ENCODE measurements around the gene UTP4.

Gene UTP4

GRCh38 chr16:69179328-69180010, 47.0 kb downstream of the UTP4 start:
- no peak for DNase-seq (ENCODE audit: extremely low spot score)
- no peak for TF ChIP-seq CTCF (IDR thresholded peaks at IDR 0.05; ENCODE audit: control extremely low read depth, extremely low read depth, low read depth, missing control alignments)
- ChIA-PET POLR2A (no interaction called here), CTCF (interaction anchor here (0.9 kb wide), 1 partner anchor 29 kb away, joined by 3 read pairs; no protein-coding TSS in a partner anchor)

- POLR2A ChIA-PET: no interaction called here
- CTCF ChIA-PET: interaction anchor here (0.9 kb wide), 1 partner anchor 29 kb away, joined by 3 read pairs; no protein-coding TSS in a partner anchor
- TF ChIP-seq CTCF (IDR thresholded peaks at IDR 0.05; ENCODE audit: control extremely low read depth, extremely low read depth, low read depth, missing control alignments): no peak
- no peak for DNase-seq (ENCODE audit: extremely low spot score)
These were observed 47.5 kb downstream of the UTP4 start for GRCh38 chr16:69180011-69180338.

- DNase-seq (ENCODE audit: extremely low spot score): no peak
- CTCF ChIA-PET: interaction anchor here (1.4 to 1.5 kb wide), 2 partner anchors 18 to 724 kb away, joined by 3 read pairs; no protein-coding TSS in a partner anchor
- no peak for TF ChIP-seq CTCF (IDR thresholded peaks at IDR 0.05; ENCODE audit: control extremely low read depth, extremely low read depth, low read depth, missing control alignments)
- POLR2A ChIA-PET: no interaction called here
These were observed 50.4 kb downstream of the UTP4 start for GRCh38 chr16:69182730-69183416.

GRCh38 chr16:69186642-69187445, 54.4 kb downstream of the UTP4 start, which contains the start of gene SNTB2:
SNTB2 (plus strand) TSS chr16:69187164; CDS start chr16:69187167, 3 bp downstream.
- DNase-seq (ENCODE audit: extremely low spot score): peak; percentile 90
- no peak for TF ChIP-seq CTCF (IDR thresholded peaks at IDR 0.05; ENCODE audit: control extremely low read depth, extremely low read depth, low read depth, missing control alignments)
- POLR2A ChIA-PET: interaction anchor here (1.0 kb wide), 1 partner anchor 20 kb away, joined by 3 read pairs; no protein-coding TSS in a partner anchor
- CTCF ChIA-PET: interaction anchor here (0.6 to 1.8 kb wide), 7 partner anchors 10 to 100 kb away, joined by 3 to 9 read pairs (median 3); no protein-coding TSS in a partner anchor

- no peak for TF ChIP-seq CTCF (IDR thresholded peaks at IDR 0.05; ENCODE audit: control extremely low read depth, extremely low read depth, low read depth, missing control alignments)
- CTCF ChIA-PET: interaction anchor here (0.6 to 1.8 kb wide), 4 partner anchors 11 to 84 kb away, joined by 3 to 9 read pairs (median 4); no protein-coding TSS in a partner anchor
- POLR2A ChIA-PET: no interaction called here
- peak; percentile 53 for DNase-seq (ENCODE audit: extremely low spot score)
These were observed 55.2 kb downstream of the UTP4 start for GRCh38 chr16:69187446-69188235.

All from GM10248 (cell line).